Dedifferentiated amniotic fluid mesenchymal stem cell (primary cell): Measurements from ENCODE around the gene RBBP8NL.

ENCODE experiments used
- DNase-seq: peaks from one replicate; pipeline ENCODE4 v3.0.0-alpha.2; 2016; ENCODE audit errors: extremely low spot score

RBBP8NL gene

GRCh38 chr20:62393830-62394229, 33.5 kb downstream of the RBBP8NL start:
- no peak for DNase-seq

GRCh38 chr20:62393335-62393665, 34.0 kb downstream of the RBBP8NL start:
- no peak for DNase-seq

GRCh38 chr20:62392621-62393334, 34.6 kb downstream of the RBBP8NL start:
- no peak for DNase-seq

GRCh38 chr20:62392077-62392418, 35.3 kb downstream of the RBBP8NL start:
- no peak for DNase-seq

- no peak for DNase-seq
Observed at GRCh38 chr20:62391165-62392076, 35.9 kb downstream of the RBBP8NL start.

GRCh38 chr20:62390317-62391164, 36.8 kb downstream of the RBBP8NL start:
- DNase-seq, result no peak

- DNase-seq, result no peak
Observed at GRCh38 chr20:62389601-62390087, 37.7 kb downstream of the RBBP8NL start.

GRCh38 chr20:62388839-62389600, 38.3 kb downstream of the RBBP8NL start:
- no peak for DNase-seq

- DNase-seq, result no peak
Observed at GRCh38 chr20:62387933-62388635, 39.3 kb downstream of the RBBP8NL start.

- no peak for DNase-seq
Observed at GRCh38 chr20:62387219-62387913, 40.0 kb downstream of the RBBP8NL start.

GRCh38 chr20:62386383-62387218, 40.7 kb downstream of the RBBP8NL start, which contains the start of gene RPS21:
Gene RPS21, plus strand, starts transcription at chr20:62387103. Its CDS starts 236 bp downstream, at chr20:62387339.
- DNase-seq, result peak; percentile 87

GRCh38 chr20:62382306-62383198, 44.8 kb downstream of the RBBP8NL start:
- DNase-seq, result peak; percentile 54

- DNase-seq, result no peak
Observed at GRCh38 chr20:62381842-62382241, 45.5 kb downstream of the RBBP8NL start.

- peak; percentile 53 for DNase-seq
Observed at GRCh38 chr20:62381202-62381797, 46.0 kb downstream of the RBBP8NL start.

- DNase-seq, result no peak
Observed at GRCh38 chr20:62378215-62378614, 49.1 kb downstream of the RBBP8NL start.

- DNase-seq, result no peak
Observed at GRCh38 chr20:62377615-62378178, 49.6 kb downstream of the RBBP8NL start.

GRCh38 chr20:62377064-62377461, 50.3 kb downstream of the RBBP8NL start:
- DNase-seq, result no peak
